GM23248 (cell line): ENCODE measurements around the gene UBE3B.

Source experiments
- EZH2 ChIP-seq: fragments of 200-600 bp; sonication (generic); IDR thresholded peaks from 2 replicates; pipeline ENCODE4 v1.6.1; 2018; ENCODE audit warnings: antibody characterized with exemption, mild to moderate bottlenecking; ENCODE audit not compliant: insufficient read depth, poor library complexity, severe bottlenecking
- EZH2phosphoT487 ChIP-seq: fragments of 200-600 bp; sonication (generic); IDR thresholded peaks from 2 replicates; pipeline ENCODE4 v1.6.1; 2018; ENCODE audit warnings: antibody characterized with exemption, moderate library complexity, mild to moderate bottlenecking, low read depth; ENCODE audit not compliant: insufficient read depth

DNA sequence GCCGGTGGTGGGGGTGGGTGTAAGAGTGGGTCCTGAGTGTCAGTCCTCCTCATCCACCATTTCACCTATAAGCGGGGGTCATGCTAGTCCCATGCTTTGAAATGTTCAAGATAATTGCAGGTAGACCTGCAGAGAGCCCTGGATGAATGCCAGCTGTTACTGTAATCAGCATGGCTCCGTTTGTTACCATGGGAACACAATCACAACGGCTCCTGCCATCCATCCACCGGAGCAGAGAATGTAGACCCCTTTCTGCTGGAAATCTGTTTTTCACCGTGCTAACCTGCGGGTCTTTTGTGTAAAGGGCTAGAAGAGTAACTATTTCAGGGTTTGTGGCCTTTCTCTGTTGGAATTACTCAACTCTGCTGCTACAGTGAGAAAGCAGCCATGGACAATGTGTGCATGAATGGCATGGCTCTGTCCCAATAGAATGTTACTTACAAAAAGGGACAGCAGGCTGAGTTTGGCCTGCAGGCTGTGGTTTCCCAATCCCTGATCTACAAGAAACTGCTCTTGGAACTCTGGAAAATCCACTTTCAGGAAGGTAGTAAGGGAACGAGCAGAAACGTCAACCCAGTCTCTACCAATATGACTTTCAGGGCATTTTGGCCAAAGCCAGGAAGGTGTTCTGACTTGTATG is 36.5 kb upstream of the UBE3B start:
- no peak for TF ChIP-seq EZH2phosphoT487
- no peak for TF ChIP-seq EZH2
